Gastroesophageal sphincter (tissue), 4 donors: ENCODE data around the gene FGF14. TPM values are rescaled to one million over a fixed set of nuclear protein-coding genes. Genes with fewer than 3 reads are reported as not detected.

Experiments used
- ATAC-seq: fragments of 150-250 bp; one replicate; pipeline ENCODE4 v1.9.1; 2016; ENCODE audit warnings: mild to moderate bottlenecking, moderate library complexity
- H3K27ac ChIP-seq, 4 donors: fragments of 200-600 bp; sonication (generic) in 3 of 4; 1 replicate in 3 of 4; 2 replicates in 1 of 4; pipeline ENCODE4 v1.5.1; 2016 to 2019
- H3K27me3 ChIP-seq: fragments of 200-600 bp; sonication (generic); one replicate; pipeline ENCODE4 v1.5.1; 2019
- H3K36me3 ChIP-seq, 2 donors: fragments of 200-600 bp; sonication (generic); one replicate each; pipeline ENCODE4 v1.5.1; 2019; ENCODE audit warnings: control low read depth in 1 of 2
- H3K4me1 ChIP-seq, 3 donors: fragments of 200-600 bp; sonication (generic); 1 replicate in 2 of 3; 2 replicates in 1 of 3; pipeline ENCODE4 v1.5.1; 2016 to 2019; ENCODE audit warnings: control low read depth in 2 of 3
- H3K4me3 ChIP-seq, 2 donors: fragments of 200-600 bp; sonication (generic); one replicate each; pipeline ENCODE4 v1.5.1; 2019; ENCODE audit warnings: mild to moderate bottlenecking in 1 of 2, moderate library complexity in 1 of 2
- H3K9me3 ChIP-seq, 3 donors: fragments of 200-600 bp; sonication (generic); one replicate each; pipeline ENCODE4 v1.5.1; 2017 to 2019; ENCODE audit warnings: control low read depth in 2 of 3
- EP300 ChIP-seq: sonication (generic); formaldehyde crosslinking; IDR thresholded peaks from one replicate; pipeline ENCODE4 v1.6.1; 2017; ENCODE audit warnings: antibody characterized with exemption, mild to moderate bottlenecking
- POLR2A ChIP-seq, 2 donors: fragments of 450-650 bp; IDR thresholded peaks; one replicate each; pipeline ENCODE4 v1.6.1; 2017; ENCODE audit warnings: antibody characterized with exemption in 2 of 2, mild to moderate bottlenecking in 2 of 2, moderate library complexity in 1 of 2
- POLR2AphosphoS5 ChIP-seq: sonication (generic); formaldehyde crosslinking; IDR thresholded peaks from one replicate; pipeline ENCODE4 v1.6.1; 2017; ENCODE audit warnings: antibody characterized with exemption
- WGBS, 2 donors: methylation state at CpG; one replicate each; pipeline ENCODE4 v1.1.5; 2018; ENCODE audit warnings: low coverage in 1 of 2; 5-methylcytosine and 5-hydroxymethylcytosine counted together
- total RNA-seq, 4 donors: library from RNA; depleted of rRNA; stranded (reverse); fragments of >200 nt; gene quantifications; one replicate each; pipeline ENCODE4 v1.1.0, GENCODE V29; 2016
- TF ChIP-seq, protein P1 (sequence below), 4 experiments: fragments of 200-600 bp in 2 of 4; fragments of 450-650 bp in 2 of 4; sonication (generic) in 1 of 4; IDR thresholded peaks; one replicate each; pipeline ENCODE4 v1.5.1; 2017 to 2019; ENCODE audit warnings: antibody characterized with exemption in 4 of 4, mild to moderate bottlenecking in 2 of 4, moderate library complexity in 2 of 4

The FGF14 gene
- 1 to 10 TPM in 2 of 4 donors, under 1 TPM in 2; 0.31 to 2.0 (median 0.95) TPM for total RNA-seq

DNA sequence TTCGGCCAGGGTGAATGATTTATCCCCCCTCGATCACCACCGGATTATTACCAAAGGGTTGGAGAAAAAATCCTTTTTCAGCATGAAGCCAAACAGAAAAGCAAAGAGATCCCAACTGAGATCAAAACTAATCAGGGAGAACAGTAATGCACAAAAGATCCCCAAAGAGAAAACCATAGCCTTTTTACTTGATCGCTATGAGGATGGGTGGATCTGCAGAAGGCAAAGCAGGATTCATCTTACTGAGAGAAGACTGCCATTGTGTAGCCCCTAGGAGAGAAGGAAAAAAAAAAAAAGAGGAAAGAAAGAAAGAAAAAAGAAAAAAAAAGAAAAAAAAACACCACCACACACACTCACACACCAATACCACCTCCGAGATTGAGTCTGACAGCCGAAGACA, at the start of gene FGF14:
TSS of gene FGF14 (minus strand) at position 283 of the 400 bp plus-strand sequence.
- H3K4me3 ChIP-seq: peak within 1 kb of the TSS; percentile 48 to 64

GRCh38 chr13:102443249-102443648, 41.4 kb upstream of the FGF14 start:
- ATAC-seq: no peak
- TF ChIP-seq POLR2AphosphoS5: no peak
- TF ChIP-seq, protein P1, sequence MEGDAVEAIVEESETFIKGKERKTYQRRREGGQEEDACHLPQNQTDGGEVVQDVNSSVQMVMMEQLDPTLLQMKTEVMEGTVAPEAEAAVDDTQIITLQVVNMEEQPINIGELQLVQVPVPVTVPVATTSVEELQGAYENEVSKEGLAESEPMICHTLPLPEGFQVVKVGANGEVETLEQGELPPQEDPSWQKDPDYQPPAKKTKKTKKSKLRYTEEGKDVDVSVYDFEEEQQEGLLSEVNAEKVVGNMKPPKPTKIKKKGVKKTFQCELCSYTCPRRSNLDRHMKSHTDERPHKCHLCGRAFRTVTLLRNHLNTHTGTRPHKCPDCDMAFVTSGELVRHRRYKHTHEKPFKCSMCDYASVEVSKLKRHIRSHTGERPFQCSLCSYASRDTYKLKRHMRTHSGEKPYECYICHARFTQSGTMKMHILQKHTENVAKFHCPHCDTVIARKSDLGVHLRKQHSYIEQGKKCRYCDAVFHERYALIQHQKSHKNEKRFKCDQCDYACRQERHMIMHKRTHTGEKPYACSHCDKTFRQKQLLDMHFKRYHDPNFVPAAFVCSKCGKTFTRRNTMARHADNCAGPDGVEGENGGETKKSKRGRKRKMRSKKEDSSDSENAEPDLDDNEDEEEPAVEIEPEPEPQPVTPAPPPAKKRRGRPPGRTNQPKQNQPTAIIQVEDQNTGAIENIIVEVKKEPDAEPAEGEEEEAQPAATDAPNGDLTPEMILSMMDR (IDR thresholded peaks at IDR 0.05): no peak
- no peak for TF ChIP-seq POLR2A (IDR thresholded peaks at IDR 0.05)
- TF ChIP-seq EP300: no peak
- H3K27ac ChIP-seq: no peak overlapping the region
- no CpG with 5 or more reads among the region's 1 CpG for WGBS, 2 donors
- no peaks in the 10 kb centered on the region for H3K9me3 ChIP-seq
- no peaks in the 10 kb centered on the region for H3K4me1 ChIP-seq
- H3K27me3 ChIP-seq: no peaks in the 10 kb centered on the region
- H3K36me3 ChIP-seq: no peaks in the 10 kb centered on the region
- H3K4me3 ChIP-seq: no peak overlapping the region

More for the DNA sequence above, at the start of gene FGF14:
- Histone ChIP-seq H3K27me3 (peaks cover 39% of the 10 kb centered on the region), H3K27ac (peak within 1 kb of the TSS in 3 of 4 donors; percentile 49 to 82 (median 65)), H3K36me3 (no peaks in the 10 kb centered on the region), H3K9me3 (no peaks in the 10 kb centered on the region), H3K4me1 (peaks cover 0 to 34% (median 0%) of the 10 kb centered on the region in 3 donors)
- WGBS, 2 donors: 3 to 8% methylated on average over 5 of the region's 6 CpGs
- no peak for ATAC-seq
- TF ChIP-seq POLR2A (IDR thresholded peaks at IDR 0.05) (no peak), POLR2AphosphoS5 (no peak)
- TF ChIP-seq, protein P1 (IDR thresholded peaks at IDR 0.05): no peak

GRCh38 chr13:102441085-102441484, 39.2 kb upstream of the FGF14 start:
- H3K36me3 ChIP-seq: no peaks in the 10 kb centered on the region
- H3K27ac ChIP-seq: no peak overlapping the region
- H3K9me3 ChIP-seq: no peaks in the 10 kb centered on the region
- TF ChIP-seq EP300 (no peak), POLR2AphosphoS5 (no peak), POLR2A (IDR thresholded peaks at IDR 0.05) (no peak)
- TF ChIP-seq, protein P1 (IDR thresholded peaks at IDR 0.05): no peak
- H3K27me3 ChIP-seq: no peaks in the 10 kb centered on the region
- H3K4me1 ChIP-seq: no peaks in the 10 kb centered on the region
- no peak overlapping the region for H3K4me3 ChIP-seq
- no peak for ATAC-seq

GRCh38 chr13:102440259-102440936, 38.5 kb upstream of the FGF14 start:
- WGBS, 2 donors: 64 to 69% methylated on average over 2 of the region's 2 CpGs

More at GRCh38 chr13:102440259-102440936, 38.5 kb upstream of the FGF14 start:
- no peaks in the 10 kb centered on the region for H3K27me3 ChIP-seq
- no peak overlapping the region for H3K27ac ChIP-seq
- H3K9me3 ChIP-seq: no peaks in the 10 kb centered on the region
- no peaks in the 10 kb centered on the region for H3K36me3 ChIP-seq
- no peak for ATAC-seq
- H3K4me1 ChIP-seq: no peaks in the 10 kb centered on the region
- H3K4me3 ChIP-seq: no peak overlapping the region
- TF ChIP-seq EP300: no peak
- TF ChIP-seq POLR2A (IDR thresholded peaks at IDR 0.05): no peak
- TF ChIP-seq, protein P1 (IDR thresholded peaks at IDR 0.05): no peak
- no peak for TF ChIP-seq POLR2AphosphoS5
